ENCODE results near the gene TMEM106C.

The TMEM106C gene

GRCh38 chr12:47963340-47964040 is at the start of gene TMEM106C:
TSS of gene TMEM106C (plus strand) at chr12:47963596. CDS start at chr12:47964237, 641 bp downstream.
- Histone ChIP-seq H3K4me3 (ENCODE audit: low read depth in 1 of 2, low read length in 2 of 2) (peak within 1 kb of the TSS; percentile 90 to 94), H3K4me1 (ENCODE audit: control insufficient read depth in 1 of 2, insufficient read depth in 2 of 2, low read length in 2 of 2) (peaks cover 21 to 27% of the 10 kb centered on the region in 2 donors), H3K9ac (ENCODE audit: low read depth in 1 of 2, low read length in 2 of 2) (peak within 1 kb of the TSS; percentile 84 to 93), H3K9me3 (ENCODE audit: control insufficient read depth in 1 of 2, low read length in 2 of 2) (no peaks in the 10 kb centered on the region), H3K27ac (ENCODE audit: low read depth, low read length) (no peak within 1 kb of the TSS), H3K36me3 (ENCODE audit: control insufficient read depth in 1 of 2, insufficient read depth in 2 of 2, low read length in 2 of 2) (peaks cover 12 to 19% of the 10 kb centered on the region in 2 donors), H3K27me3 (ENCODE audit: control insufficient read depth in 1 of 2, insufficient read depth in 2 of 2, low read length in 2 of 2) (no peaks in the 10 kb centered on the region)

GRCh38 chr12:47920913-47921312 is 42.5 kb upstream of the TMEM106C start:
- Histone ChIP-seq H3K9ac (ENCODE audit: low read depth in 1 of 2, low read length in 2 of 2) (no peak overlapping the region), H3K27ac (ENCODE audit: low read depth, low read length) (no peak overlapping the region), H3K4me3 (ENCODE audit: low read depth in 1 of 2, low read length in 2 of 2) (no peak overlapping the region), H3K9me3 (ENCODE audit: control insufficient read depth in 1 of 2, low read length in 2 of 2) (no peaks in the 10 kb centered on the region), H3K36me3 (ENCODE audit: control insufficient read depth in 1 of 2, insufficient read depth in 2 of 2, low read length in 2 of 2) (no peaks in the 10 kb centered on the region), H3K4me1 (ENCODE audit: control insufficient read depth in 1 of 2, insufficient read depth in 2 of 2, low read length in 2 of 2) (peaks cover 0 to 4% of the 10 kb centered on the region in 2 donors), H3K27me3 (ENCODE audit: control insufficient read depth in 1 of 2, insufficient read depth in 2 of 2, low read length in 2 of 2) (peaks cover 0 to 3% of the 10 kb centered on the region in 2 donors)

DNA sequence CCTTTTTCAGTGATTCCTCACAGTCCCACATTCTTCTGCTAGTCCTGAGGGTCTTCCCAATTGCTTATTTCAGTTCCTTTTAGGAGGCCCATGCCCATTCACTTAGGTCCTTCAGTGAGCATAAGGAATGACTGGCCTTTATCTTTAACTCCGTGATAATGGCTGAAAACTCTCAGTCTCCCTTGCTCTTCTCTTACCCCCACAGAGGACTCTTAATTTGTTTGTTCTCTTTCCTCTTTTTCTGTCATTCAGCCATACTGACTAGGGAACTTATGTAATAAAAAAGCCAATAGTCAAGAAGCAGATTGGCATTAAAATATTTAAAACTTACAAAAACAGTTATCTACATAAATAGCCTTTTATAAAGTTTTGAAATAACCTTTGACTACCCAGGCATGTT is 41.5 kb upstream of the TMEM106C start:
- Histone ChIP-seq H3K9me3 (ENCODE audit: control insufficient read depth in 1 of 2, low read length in 2 of 2) (no peaks in the 10 kb centered on the region), H3K27me3 (ENCODE audit: control insufficient read depth in 1 of 2, insufficient read depth in 2 of 2, low read length in 2 of 2) (peaks cover 0 to 3% of the 10 kb centered on the region in 2 donors), H3K4me1 (ENCODE audit: control insufficient read depth in 1 of 2, insufficient read depth in 2 of 2, low read length in 2 of 2) (peaks cover 3 to 12% of the 10 kb centered on the region in 2 donors), H3K36me3 (ENCODE audit: control insufficient read depth in 1 of 2, insufficient read depth in 2 of 2, low read length in 2 of 2) (no peaks in the 10 kb centered on the region), H3K27ac (ENCODE audit: low read depth, low read length) (no peak overlapping the region), H3K9ac (ENCODE audit: low read depth in 1 of 2, low read length in 2 of 2) (no peak overlapping the region), H3K4me3 (ENCODE audit: low read depth in 1 of 2, low read length in 2 of 2) (no peak overlapping the region)

- no peak overlapping the region for H3K9ac ChIP-seq (ENCODE audit: low read depth in 1 of 2, low read length in 2 of 2)
- no peak overlapping the region for H3K27ac ChIP-seq (ENCODE audit: low read depth, low read length)
- H3K9me3 ChIP-seq (ENCODE audit: control insufficient read depth in 1 of 2, low read length in 2 of 2): no peaks in the 10 kb centered on the region
- peaks cover 0 to 3% of the 10 kb centered on the region in 2 donors for H3K27me3 ChIP-seq (ENCODE audit: control insufficient read depth in 1 of 2, insufficient read depth in 2 of 2, low read length in 2 of 2)
- H3K4me1 ChIP-seq (ENCODE audit: control insufficient read depth in 1 of 2, insufficient read depth in 2 of 2, low read length in 2 of 2): peaks cover 11 to 20% of the 10 kb centered on the region in 2 donors
- no peaks in the 10 kb centered on the region for H3K36me3 ChIP-seq (ENCODE audit: control insufficient read depth in 1 of 2, insufficient read depth in 2 of 2, low read length in 2 of 2)
- no peak overlapping the region for H3K4me3 ChIP-seq (ENCODE audit: low read depth in 1 of 2, low read length in 2 of 2)
Measured at GRCh38 chr12:47927346-47927745, 36.0 kb upstream of the TMEM106C start.

GRCh38 chr12:47930634-47931033 is 32.8 kb upstream of the TMEM106C start:
- Histone ChIP-seq H3K27ac (ENCODE audit: low read depth, low read length) (no peak overlapping the region), H3K4me3 (ENCODE audit: low read depth in 1 of 2, low read length in 2 of 2) (no peak overlapping the region), H3K36me3 (ENCODE audit: control insufficient read depth in 1 of 2, insufficient read depth in 2 of 2, low read length in 2 of 2) (no peaks in the 10 kb centered on the region), H3K9me3 (ENCODE audit: control insufficient read depth in 1 of 2, low read length in 2 of 2) (no peaks in the 10 kb centered on the region), H3K9ac (ENCODE audit: low read depth in 1 of 2, low read length in 2 of 2) (no peak overlapping the region), H3K27me3 (ENCODE audit: control insufficient read depth in 1 of 2, insufficient read depth in 2 of 2, low read length in 2 of 2) (peaks cover 0 to under 1% of the 10 kb centered on the region in 2 donors), H3K4me1 (ENCODE audit: control insufficient read depth in 1 of 2, insufficient read depth in 2 of 2, low read length in 2 of 2) (peaks cover 21 to 27% of the 10 kb centered on the region in 2 donors)

- Histone ChIP-seq H3K4me1 (ENCODE audit: control insufficient read depth in 1 of 2, insufficient read depth in 2 of 2, low read length in 2 of 2) (peaks cover 22 to 25% of the 10 kb centered on the region in 2 donors), H3K27me3 (ENCODE audit: control insufficient read depth in 1 of 2, insufficient read depth in 2 of 2, low read length in 2 of 2) (no peaks in the 10 kb centered on the region), H3K27ac (ENCODE audit: low read depth, low read length) (no peak overlapping the region), H3K9ac (ENCODE audit: low read depth in 1 of 2, low read length in 2 of 2) (no peak overlapping the region), H3K36me3 (ENCODE audit: control insufficient read depth in 1 of 2, insufficient read depth in 2 of 2, low read length in 2 of 2) (no peaks in the 10 kb centered on the region), H3K4me3 (ENCODE audit: low read depth in 1 of 2, low read length in 2 of 2) (no peak overlapping the region), H3K9me3 (ENCODE audit: control insufficient read depth in 1 of 2, low read length in 2 of 2) (no peaks in the 10 kb centered on the region)
Measured at GRCh38 chr12:47931187-47931586, 32.2 kb upstream of the TMEM106C start.

DNA sequence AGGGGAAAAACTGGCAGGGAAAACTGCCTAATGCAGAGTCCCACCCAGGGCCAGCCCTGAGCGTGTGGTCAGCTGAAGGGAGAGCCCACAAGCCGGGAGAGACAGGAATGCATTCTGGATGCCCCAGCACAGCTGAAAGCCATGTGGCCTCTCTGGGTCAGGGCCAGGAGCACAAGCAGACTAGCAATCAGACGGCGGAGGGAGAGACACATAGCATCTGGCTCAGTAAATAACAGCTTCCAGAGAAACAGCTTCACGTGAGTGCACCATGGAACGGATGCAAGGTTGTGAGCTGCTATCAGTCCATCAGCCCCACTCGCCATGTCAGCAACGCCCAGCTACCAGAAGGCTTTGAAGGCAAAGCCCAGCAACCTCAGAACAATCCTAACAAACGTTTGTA is 28.2 kb upstream of the TMEM106C start:
- Histone ChIP-seq H3K27ac (ENCODE audit: low read depth, low read length) (no peak overlapping the region), H3K4me3 (ENCODE audit: low read depth in 1 of 2, low read length in 2 of 2) (no peak overlapping the region), H3K9ac (ENCODE audit: low read depth in 1 of 2, low read length in 2 of 2) (no peak overlapping the region), H3K27me3 (ENCODE audit: control insufficient read depth in 1 of 2, insufficient read depth in 2 of 2, low read length in 2 of 2) (no peaks in the 10 kb centered on the region), H3K36me3 (ENCODE audit: control insufficient read depth in 1 of 2, insufficient read depth in 2 of 2, low read length in 2 of 2) (no peaks in the 10 kb centered on the region), H3K9me3 (ENCODE audit: control insufficient read depth in 1 of 2, low read length in 2 of 2) (no peaks in the 10 kb centered on the region), H3K4me1 (ENCODE audit: control insufficient read depth in 1 of 2, insufficient read depth in 2 of 2, low read length in 2 of 2) (peaks cover 35 to 42% of the 10 kb centered on the region in 2 donors)

DNA sequence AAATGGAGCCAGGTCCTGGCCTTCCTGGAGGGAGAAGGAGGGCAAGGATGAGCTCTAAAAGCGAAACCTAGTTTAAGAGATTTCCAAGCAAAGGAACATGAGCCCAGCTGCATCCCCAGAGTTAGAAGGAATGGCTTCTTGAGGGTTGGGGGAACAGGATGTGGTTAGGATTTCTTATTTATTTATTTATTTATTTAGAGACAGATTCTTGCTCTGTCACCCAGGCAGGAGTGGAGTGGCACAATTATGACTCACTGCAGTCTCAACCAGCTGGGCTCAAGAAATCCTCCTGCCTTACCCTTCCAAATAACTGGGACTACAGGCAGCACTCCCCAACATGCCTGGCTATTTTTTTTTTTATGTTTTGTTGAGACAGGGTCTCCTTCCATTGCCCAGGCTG is 25.3 kb upstream of the TMEM106C start:
- Histone ChIP-seq H3K4me3 (ENCODE audit: low read depth in 1 of 2, low read length in 2 of 2) (no peak overlapping the region), H3K36me3 (ENCODE audit: control insufficient read depth in 1 of 2, insufficient read depth in 2 of 2, low read length in 2 of 2) (no peaks in the 10 kb centered on the region), H3K4me1 (ENCODE audit: control insufficient read depth in 1 of 2, insufficient read depth in 2 of 2, low read length in 2 of 2) (peaks cover 52 to 61% of the 10 kb centered on the region in 2 donors), H3K9ac (ENCODE audit: low read depth in 1 of 2, low read length in 2 of 2) (no peak overlapping the region), H3K27ac (ENCODE audit: low read depth, low read length) (peak overlapping the region; percentile 41), H3K27me3 (ENCODE audit: control insufficient read depth in 1 of 2, insufficient read depth in 2 of 2, low read length in 2 of 2) (no peaks in the 10 kb centered on the region), H3K9me3 (ENCODE audit: control insufficient read depth in 1 of 2, low read length in 2 of 2) (no peaks in the 10 kb centered on the region)

DNA sequence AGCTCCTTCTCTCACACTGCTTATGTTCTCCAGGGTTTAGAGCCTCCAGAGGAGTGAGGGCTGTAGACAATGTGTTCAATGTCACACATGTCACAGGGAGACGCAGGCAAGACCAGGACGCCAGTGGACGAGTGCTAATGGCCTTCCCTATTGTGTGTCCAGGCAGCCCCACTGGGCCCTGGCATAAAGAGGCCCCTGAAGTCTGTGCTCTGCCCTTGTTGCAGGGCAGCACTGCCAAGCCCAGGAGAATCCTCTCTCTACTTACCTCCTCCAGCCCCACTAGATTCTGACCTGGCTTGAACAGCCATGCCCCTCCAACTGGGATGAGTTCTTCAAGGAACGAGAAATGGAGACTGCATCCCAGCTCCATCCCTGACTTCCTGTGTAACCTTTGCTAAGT is 24.8 kb upstream of the TMEM106C start:
- Histone ChIP-seq H3K9me3 (ENCODE audit: control insufficient read depth in 1 of 2, low read length in 2 of 2) (no peaks in the 10 kb centered on the region), H3K36me3 (ENCODE audit: control insufficient read depth in 1 of 2, insufficient read depth in 2 of 2, low read length in 2 of 2) (no peaks in the 10 kb centered on the region), H3K4me1 (ENCODE audit: control insufficient read depth in 1 of 2, insufficient read depth in 2 of 2, low read length in 2 of 2) (peaks cover 56 to 64% of the 10 kb centered on the region in 2 donors), H3K4me3 (ENCODE audit: low read depth in 1 of 2, low read length in 2 of 2) (no peak overlapping the region), H3K27me3 (ENCODE audit: control insufficient read depth in 1 of 2, insufficient read depth in 2 of 2, low read length in 2 of 2) (no peaks in the 10 kb centered on the region), H3K27ac (ENCODE audit: low read depth, low read length) (peak overlapping the region; percentile 41), H3K9ac (ENCODE audit: low read depth in 1 of 2, low read length in 2 of 2) (peak overlapping the region in 1 of 2 donors; percentile 1)

DNA sequence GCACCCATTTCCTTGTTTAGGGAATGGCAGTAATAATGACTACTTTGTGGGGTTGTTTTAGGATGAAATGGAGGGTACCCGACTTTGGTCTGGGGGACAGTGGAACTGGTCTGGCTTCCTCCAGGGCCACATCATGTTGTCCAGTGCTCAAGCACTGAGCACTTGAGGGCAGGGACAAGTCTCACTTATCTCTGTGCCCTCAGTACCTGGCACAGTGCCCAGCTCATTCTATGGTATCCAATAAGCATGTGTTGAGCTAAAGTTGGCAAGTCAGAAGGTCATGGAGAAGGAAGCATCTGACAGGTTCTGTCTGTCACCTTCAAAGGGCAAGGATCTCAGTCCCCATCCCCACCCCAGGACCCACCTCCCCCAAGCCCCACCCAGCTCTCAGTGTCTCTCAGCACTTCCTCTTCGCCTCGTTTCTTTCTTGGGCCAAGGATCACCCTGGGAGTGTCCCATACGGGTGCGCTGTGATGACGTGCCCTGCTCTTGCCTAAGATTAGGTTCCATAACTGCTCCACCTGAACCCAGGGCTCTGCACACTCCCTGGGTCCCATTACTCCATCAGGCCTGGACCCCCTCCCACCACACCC is 24.3 kb upstream of the TMEM106C start:
- H3K27ac ChIP-seq (ENCODE audit: low read depth, low read length): peak overlapping the region; percentile 68
- no peaks in the 10 kb centered on the region for H3K9me3 ChIP-seq (ENCODE audit: control insufficient read depth in 1 of 2, low read length in 2 of 2)
- peak overlapping the region in 1 of 2 donors; percentile 1 for H3K9ac ChIP-seq (ENCODE audit: low read depth in 1 of 2, low read length in 2 of 2)

More for the DNA sequence above, 24.3 kb upstream of the TMEM106C start:
- Histone ChIP-seq H3K4me1 (ENCODE audit: control insufficient read depth in 1 of 2, insufficient read depth in 2 of 2, low read length in 2 of 2) (peaks cover 60 to 68% of the 10 kb centered on the region in 2 donors), H3K27me3 (ENCODE audit: control insufficient read depth in 1 of 2, insufficient read depth in 2 of 2, low read length in 2 of 2) (no peaks in the 10 kb centered on the region), H3K36me3 (ENCODE audit: control insufficient read depth in 1 of 2, insufficient read depth in 2 of 2, low read length in 2 of 2) (no peaks in the 10 kb centered on the region), H3K4me3 (ENCODE audit: low read depth in 1 of 2, low read length in 2 of 2) (no peak overlapping the region)
